C1 segment of cervical spinal cord (tissue), 14 donors: ENCODE measurements around the gene TSBP1.

ENCODE experiments used
- DNase-seq, 14 donors: peaks; one replicate each; lab custom pipeline; 2025; lab: John Stamatoyannopoulos, UW

Gene TSBP1

GRCh38 chr6:32371803-32372202, at the start of gene TSBP1:
Gene TSBP1 (minus strand): TSS chr6:32371903. CDS start chr6:32371706, 197 bp downstream.
- DNase-seq = no peak

GRCh38 chr6:32416036-32416435, 44.3 kb upstream of the TSBP1 start:
- no peak for DNase-seq

GRCh38 chr6:32415521-32416019, 43.9 kb upstream of the TSBP1 start:
- DNase-seq = peak in 11 of 14 donors; percentile 2 to 55 (median 23)

GRCh38 chr6:32413427-32414047, 41.8 kb upstream of the TSBP1 start:
- DNase-seq = peak in 12 of 14 donors; percentile 8 to 74 (median 44)

GRCh38 chr6:32411566-32412327, 40.0 kb upstream of the TSBP1 start:
- no peak for DNase-seq

- no peak for DNase-seq
Observed at GRCh38 chr6:32410906-32411305, 39.2 kb upstream of the TSBP1 start.

GRCh38 chr6:32406857-32407256, 35.2 kb upstream of the TSBP1 start, which contains the start of gene BTNL2:
Gene BTNL2 (minus strand): TSS chr6:32407181. CDS start chr6:32407123, 58 bp downstream.
- DNase-seq = no peak

GRCh38 chr6:32406197-32406596, 34.5 kb upstream of the TSBP1 start:
- no peak for DNase-seq

GRCh38 chr6:32405656-32406055, 34.0 kb upstream of the TSBP1 start:
- DNase-seq = no peak

GRCh38 chr6:32402812-32403211, 31.1 kb upstream of the TSBP1 start:
- DNase-seq = no peak

GRCh38 chr6:32401284-32401963, 29.7 kb upstream of the TSBP1 start:
- DNase-seq = no peak

GRCh38 chr6:32397252-32397920, 25.7 kb upstream of the TSBP1 start:
- DNase-seq = no peak

- no peak for DNase-seq
Observed at GRCh38 chr6:32396028-32396427, 24.3 kb upstream of the TSBP1 start.

GRCh38 chr6:32393665-32394420, 22.1 kb upstream of the TSBP1 start:
- DNase-seq = no peak

GRCh38 chr6:32391505-32391904, 19.8 kb upstream of the TSBP1 start:
- no peak for DNase-seq

GRCh38 chr6:32387589-32388340, 16.1 kb upstream of the TSBP1 start:
- no peak for DNase-seq

GRCh38 chr6:32386040-32386439, 14.3 kb upstream of the TSBP1 start:
- no peak for DNase-seq

GRCh38 chr6:32382757-32383420, 11.2 kb upstream of the TSBP1 start:
- no peak for DNase-seq

- no peak for DNase-seq
Observed at GRCh38 chr6:32379545-32379944, 7.8 kb upstream of the TSBP1 start.
